ENCODE data around the gene ABCG4.

DNA sequence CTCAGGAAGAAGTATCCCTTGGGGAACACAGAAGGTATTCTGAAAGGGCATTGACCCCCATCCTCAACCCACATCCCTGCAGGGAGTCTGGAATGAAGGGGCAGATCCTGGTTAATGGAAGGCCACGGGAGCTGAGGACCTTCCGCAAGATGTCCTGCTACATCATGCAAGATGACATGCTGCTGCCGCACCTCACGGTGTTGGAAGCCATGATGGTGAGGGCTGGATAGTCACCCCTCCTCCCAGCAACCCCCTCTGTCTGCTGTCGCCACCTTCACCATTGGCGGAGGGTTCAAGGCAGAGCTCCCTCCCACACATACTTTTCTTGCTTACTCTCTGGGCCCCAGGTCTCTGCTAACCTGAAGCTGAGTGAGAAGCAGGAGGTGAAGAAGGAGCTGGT, 5.3 kb downstream of the ABCG4 start:
- TF ChIP-seq, protein P1, sequence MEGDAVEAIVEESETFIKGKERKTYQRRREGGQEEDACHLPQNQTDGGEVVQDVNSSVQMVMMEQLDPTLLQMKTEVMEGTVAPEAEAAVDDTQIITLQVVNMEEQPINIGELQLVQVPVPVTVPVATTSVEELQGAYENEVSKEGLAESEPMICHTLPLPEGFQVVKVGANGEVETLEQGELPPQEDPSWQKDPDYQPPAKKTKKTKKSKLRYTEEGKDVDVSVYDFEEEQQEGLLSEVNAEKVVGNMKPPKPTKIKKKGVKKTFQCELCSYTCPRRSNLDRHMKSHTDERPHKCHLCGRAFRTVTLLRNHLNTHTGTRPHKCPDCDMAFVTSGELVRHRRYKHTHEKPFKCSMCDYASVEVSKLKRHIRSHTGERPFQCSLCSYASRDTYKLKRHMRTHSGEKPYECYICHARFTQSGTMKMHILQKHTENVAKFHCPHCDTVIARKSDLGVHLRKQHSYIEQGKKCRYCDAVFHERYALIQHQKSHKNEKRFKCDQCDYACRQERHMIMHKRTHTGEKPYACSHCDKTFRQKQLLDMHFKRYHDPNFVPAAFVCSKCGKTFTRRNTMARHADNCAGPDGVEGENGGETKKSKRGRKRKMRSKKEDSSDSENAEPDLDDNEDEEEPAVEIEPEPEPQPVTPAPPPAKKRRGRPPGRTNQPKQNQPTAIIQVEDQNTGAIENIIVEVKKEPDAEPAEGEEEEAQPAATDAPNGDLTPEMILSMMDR (IDR thresholded peaks at IDR 0.05): no peak
- no peak for TF ChIP-seq POLR2AphosphoS5 (IDR thresholded peaks at IDR 0.05)
- no peak for TF ChIP-seq POLR2A (IDR thresholded peaks at IDR 0.05)
